Endometrial microvascular endothelial cells (primary cell): ENCODE results near the gene SYS1. TPM values are rescaled to one million over a fixed set of nuclear protein-coding genes. Genes with fewer than 3 reads are reported as not detected.
"Not testable (repeated sequence)": the region's sequence is repeated elsewhere in the genome, so short reads cannot be mapped to it uniquely, and the experiment has no call there.

Source experiments
- in situ Hi-C: cut with HindIII; loops from 2 replicates; pipeline ENCODE4 v1.10.0; 2017; ENCODE audit warnings: low sequenced_read_pairs, low pct_unique_long_range_greater_than_20kb; ENCODE audit errors: inconsistent ontology term
- total RNA-seq: library from RNA; depleted of rRNA; stranded (reverse); fragments of >200 nt; gene quantifications from one replicate; pipeline ENCODE4 v1.2.3, GENCODE V29; 2015; ENCODE audit errors: inconsistent ontology term

Gene SYS1
- total RNA-seq, 1 donor from 2014 or later, result 35.1 TPM

DNA sequence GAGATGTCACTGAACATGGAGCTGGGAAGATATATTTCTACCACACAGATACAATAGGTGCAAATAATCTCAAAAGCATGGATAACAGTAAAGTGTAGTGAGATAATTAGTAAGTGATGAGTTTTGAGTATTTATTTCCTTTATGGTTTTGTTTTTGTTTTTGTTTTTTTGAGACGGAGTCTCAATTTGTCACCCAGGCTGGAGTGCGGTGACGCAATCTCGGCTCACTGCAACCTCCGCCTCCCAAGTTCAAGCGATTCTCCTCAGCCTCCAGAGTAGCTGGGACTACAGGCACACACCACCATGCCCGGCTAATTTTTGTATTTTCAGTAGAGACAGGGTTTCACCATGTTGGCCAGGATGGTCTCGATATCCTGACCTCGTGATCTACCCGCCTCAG is 12.2 kb upstream of the SYS1 start:
- in situ Hi-C loops, result not testable (repeated sequence)

DNA sequence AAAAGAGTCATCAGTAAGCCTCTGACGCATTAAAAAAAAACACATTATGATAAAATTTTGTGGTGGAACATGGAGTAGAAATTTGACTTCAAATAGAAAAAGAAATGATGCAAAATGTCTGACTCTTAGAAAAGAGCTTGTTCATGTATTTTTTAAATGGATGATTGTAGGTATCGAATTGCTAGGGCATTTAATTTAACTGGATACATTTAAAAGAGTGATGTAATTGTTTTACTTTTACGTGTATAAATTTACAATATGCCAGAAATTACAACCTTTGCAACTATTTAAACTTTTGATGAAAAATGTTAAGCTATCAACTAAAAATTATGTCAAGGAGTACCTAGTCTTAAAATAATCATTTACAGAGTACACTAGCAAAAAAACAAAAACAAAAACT is 10.2 kb upstream of the SYS1 start:
- in situ Hi-C loops, result no loop called here

DNA sequence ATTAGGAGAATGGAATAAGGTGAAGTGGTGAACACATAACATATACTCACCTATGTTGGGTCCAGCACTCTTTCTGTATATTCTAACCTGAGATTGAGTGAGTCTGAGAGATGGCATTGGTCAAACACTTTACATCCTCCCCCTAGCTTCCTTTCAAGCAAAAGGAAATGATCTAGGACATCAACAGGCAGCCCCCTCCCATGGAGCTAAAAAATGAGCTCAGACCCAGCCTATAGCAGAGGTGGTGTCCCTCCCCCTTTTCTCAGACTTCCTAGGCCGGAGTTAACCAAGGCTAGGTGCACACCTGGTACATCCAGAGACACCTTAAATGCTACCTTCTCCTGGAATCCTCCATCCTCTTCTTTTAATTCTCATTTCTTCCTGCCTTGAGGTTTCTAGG is 9.2 kb upstream of the SYS1 start:
- in situ Hi-C loops, result no loop called here

DNA sequence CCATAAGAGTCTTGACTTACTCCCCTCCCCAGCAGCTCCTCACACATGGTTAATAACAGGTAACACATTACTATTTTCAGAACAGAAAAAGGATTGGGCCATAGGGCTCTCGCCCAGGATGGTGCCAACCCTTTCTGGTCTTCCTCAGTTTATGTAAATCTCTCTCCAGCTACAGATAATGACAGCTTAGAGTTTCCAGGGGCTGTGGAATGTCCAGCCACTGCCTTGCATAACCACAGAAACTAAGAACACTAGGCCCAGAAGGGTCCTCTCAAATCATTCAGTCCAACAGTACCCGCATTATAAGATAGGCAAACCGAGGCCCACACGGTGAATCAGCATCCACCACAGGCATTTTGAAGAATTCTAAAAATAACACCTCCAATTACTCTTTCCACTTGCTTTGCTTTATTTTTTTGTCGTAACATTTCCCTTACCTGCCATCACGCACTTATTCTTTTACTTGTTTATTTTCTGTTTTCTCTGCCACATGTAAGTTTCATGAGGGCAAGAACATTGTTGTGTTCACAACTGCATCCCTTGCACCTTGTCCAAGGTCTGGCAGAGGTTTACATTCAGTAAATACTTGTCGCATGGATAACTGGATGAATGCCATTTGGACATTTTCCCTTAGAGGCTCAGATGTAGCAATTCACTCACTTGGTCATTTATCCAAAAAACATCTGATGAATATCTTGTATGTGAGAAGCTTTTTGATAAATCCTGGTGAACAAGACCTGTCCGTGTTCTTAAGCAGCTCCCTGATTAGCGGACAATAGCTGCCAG is 8.3 kb upstream of the SYS1 start:
- in situ Hi-C loops, result no loop called here

DNA sequence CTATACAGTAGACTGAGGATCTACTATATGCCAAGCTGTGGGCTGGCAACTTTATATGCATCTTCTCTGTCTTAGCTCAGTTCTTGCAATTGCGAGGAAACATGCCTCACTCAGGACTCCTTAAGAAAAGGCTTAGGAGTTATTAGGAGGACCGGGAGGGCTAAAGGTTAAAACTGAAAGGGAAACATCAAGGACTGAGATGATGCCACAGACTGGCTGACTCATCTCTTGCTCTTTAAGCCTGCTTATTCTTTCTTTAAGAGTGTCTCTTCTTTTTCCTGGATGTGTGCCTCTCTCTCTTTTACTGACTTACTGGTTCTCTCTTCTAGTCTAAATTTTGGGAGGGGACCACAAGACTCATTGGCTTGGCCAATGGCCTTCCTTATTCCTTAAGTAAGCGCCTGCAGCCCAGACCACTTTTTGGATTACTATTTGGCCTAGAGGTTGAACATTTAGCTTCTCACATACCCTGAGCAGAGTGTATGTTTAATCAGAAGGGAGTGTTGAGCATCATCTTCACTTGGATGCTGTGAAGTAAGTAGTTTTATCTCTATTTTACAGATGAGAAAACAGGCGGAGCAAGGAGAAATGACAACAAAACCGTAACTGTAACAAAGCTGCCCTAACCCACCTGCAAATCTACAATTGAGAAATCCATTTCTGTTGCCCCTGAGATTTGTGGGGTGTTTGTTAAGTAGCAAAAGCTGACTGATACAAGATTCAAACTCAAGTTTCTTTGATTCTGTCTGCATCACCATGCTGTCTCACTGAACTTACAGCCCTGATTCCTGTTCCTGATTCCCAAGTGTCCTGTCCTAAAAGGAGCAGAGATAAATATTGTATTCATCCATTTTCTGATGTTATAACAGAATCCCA is 7.5 kb upstream of the SYS1 start:
- in situ Hi-C loops, result no loop called here

DNA sequence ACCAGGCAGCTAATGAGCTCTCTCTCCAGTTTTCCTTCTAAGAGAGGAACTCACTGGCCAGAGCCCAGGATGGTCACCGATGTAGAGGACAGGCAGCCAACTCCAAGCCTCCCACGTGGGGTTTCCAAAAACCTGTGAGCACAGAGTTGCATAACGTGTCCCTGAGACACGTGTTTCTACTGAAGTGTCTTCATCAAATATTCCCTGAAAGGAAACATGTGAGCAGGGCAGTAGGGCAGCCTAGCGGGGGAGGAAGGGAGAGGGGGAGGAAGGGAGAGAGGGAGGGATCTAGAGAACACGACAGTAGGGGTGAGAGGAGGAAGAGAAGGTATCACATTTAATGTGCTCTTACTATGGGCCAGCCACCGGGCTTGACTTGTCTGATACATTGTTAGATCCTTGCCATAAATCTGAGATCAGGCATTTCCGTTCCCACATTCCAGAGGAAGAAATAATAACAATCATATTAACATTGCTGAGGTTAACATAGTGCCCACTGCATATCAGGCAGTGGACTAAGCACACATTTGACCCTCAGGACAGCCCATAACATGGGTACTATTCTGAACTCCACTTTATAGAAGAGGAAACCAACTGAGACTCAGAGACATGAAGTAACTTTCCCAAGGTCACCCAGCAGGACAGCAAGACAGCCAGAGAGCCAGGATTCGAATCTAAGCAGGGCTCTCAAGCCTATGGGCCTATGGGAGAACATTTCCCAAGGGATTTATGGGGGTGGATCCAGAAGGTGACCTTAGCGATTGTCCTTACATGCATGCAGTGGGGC is 4.5 kb upstream of the SYS1 start:
- in situ Hi-C loops, result no loop called here

DNA sequence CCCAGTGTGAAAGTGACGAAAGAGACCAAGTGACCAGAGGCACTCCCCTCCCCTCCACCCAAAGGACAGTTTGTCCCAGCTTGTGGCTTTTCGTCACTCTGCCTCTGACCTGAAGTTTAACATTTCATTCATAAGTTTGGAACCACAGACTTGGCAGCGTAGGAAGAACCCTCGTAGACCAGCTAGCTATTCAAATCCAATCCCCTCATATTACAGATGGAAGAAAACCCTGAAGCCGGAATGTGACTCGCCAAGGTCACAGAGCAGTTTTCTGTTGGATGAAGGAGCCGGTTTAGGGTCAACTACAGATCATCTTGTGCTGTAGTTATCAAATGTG is 3.9 kb upstream of the SYS1 start:
- in situ Hi-C loops, result no loop called here

DNA sequence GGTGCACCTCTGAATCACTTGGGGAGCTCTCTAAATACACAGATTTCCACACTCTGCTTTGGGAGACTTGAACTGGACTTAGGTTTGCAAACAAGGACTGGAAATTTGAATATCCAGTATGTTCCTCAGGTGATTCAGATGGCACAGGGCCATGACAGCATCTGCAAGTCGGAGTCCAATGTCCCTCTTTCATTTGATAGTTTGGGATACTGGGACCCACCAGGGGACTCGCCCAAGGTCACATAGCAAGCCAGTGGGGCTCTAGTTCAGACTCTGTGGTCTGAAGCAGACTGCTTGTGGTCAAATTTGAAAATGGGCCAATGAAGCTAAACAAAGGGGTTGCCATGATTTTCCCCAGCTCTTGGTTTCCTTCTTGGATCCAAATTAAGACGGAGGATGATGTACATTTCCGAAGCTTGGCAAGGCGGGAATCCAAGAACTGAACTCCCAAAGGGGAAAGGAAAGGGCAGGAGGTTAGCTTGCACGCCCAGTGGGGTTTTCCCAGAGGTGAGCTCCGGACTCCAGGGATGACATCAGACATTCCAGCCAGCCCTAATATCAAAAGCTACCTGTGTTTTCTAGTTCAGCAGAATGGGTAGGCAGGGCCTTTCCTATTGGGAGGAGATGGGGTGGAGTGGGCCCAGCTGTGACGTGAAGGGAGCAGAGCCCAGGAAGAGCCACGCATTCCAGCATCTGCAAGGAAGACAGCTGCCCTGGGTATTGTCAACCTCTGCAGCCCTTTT is 3.4 kb upstream of the SYS1 start:
- in situ Hi-C loops, result no loop called here

DNA sequence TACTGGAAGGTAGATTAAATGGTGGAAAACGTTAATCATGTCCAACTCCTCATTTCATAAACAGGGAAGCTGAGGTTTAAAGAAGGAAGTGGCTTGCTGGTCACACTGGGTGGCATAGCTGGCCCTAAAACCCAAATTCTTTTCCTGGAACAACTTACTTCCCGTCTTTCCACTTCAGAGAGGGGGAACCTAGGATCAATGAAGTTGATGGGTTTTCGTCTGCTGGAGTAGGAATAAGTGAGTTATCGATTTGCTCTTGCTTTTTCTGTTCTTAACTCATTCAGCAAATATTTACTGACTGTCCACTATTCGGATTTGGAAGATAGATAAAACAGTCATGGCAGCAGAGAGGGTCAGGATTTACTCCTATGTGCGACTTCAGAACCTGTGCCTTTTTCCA is 1.2 kb upstream of the SYS1 start:
- in situ Hi-C loops, result no loop called here

DNA sequence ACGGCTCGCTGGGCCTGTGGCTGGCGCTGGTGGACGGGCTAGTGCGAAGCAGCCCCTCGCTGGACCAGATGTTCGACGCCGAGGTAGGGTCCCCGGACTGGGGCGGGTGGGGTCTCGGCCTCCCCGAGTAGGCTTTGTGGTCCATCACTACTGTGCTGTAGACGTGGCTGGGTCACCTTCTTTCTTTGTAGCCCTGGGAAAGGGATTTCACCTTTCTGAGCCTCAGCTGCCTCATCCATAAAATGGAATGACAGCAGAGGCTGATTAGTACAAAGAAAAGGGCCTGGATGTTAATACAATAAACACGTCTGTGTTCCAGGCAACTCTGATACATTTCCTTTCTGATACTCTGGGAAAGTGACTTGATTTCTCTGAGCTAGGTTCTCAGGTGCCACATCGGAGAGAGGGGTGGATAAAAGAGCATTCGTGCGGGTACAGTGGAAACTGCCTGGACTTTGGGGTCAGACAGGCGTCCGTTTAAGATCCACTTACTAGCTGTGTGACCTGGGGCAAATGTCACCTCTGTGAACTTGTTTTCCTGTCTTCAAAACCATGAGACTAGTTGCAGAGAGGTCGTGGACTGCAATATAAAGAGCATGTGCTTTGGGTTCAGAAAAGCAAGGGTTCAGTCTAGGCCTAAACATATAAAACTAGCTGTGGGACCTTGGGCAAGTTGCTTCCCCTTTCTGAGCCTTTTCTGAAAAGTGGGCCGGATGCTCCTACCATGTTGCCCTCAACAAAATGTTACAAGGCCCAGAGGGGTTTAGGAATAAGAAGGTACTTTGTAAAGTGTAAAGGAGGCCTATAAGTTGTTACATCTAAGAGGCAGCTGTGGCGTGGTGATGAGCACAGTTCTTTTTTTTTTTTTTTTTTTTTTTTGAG is 896 bp downstream of the SYS1 start:
- in situ Hi-C loops, result no loop called here

DNA sequence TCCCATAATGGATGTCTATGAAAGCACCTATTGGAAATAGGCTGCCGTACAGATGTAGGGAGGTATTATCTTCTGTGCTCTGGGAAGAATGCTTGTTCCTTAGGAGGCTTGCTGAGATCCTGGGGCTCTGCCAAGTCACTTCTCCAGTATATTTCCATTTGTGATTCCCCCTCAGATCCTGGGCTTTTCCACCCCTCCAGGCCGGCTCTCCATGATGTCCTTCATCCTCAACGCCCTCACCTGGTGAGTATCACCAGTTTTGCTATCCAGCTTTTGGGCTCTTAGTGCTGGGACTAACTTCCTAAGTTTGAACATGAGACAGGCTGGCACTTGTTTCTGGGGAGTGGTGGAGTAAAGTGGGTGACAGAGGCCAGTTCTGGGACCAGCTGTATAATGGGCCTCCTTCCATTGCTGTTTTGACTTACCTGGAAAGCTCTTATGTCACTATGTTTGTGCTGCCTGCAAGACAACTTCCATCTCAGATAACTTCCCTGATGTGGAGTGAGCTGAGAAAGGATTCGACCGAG is 2.6 kb downstream of the SYS1 start:
- in situ Hi-C loops, result no loop called here

DNA sequence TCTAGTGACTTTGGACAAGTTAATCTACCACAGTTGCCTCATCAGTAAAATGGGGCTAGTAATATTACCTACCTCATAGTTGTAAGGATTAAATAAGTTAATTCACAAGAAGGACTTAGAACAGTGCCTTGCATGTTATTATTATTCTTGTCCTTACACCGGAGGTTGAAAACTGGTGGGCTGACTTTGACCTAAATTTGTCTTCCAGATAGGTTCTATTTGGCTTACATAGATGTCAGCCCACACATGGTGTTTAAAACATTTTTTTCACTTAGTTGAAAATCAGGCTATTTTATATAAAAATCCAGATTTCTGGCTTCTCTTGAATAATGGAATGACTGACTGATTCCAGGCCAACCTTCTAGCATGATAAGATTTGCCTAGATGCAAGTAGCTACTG is 3.2 kb downstream of the SYS1 start:
- in situ Hi-C loops, result no loop called here

DNA sequence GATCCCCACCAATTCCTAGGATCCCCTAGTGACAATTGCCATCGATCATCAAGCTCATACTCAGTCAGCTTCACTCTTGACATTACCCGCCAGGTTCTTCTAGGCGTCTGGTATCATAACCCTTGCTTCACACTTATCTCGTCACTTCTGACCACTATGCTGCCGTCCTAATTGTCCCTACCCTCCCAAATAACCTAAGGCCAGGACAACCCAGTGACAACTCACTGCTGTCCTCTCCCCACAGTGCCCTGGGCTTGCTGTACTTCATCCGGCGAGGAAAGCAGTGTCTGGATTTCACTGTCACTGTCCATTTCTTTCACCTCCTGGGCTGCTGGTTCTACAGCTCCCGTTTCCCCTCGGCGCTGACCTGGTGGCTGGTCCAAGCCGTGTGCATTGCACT is 3.7 kb downstream of the SYS1 start:
- in situ Hi-C loops, result no loop called here

DNA sequence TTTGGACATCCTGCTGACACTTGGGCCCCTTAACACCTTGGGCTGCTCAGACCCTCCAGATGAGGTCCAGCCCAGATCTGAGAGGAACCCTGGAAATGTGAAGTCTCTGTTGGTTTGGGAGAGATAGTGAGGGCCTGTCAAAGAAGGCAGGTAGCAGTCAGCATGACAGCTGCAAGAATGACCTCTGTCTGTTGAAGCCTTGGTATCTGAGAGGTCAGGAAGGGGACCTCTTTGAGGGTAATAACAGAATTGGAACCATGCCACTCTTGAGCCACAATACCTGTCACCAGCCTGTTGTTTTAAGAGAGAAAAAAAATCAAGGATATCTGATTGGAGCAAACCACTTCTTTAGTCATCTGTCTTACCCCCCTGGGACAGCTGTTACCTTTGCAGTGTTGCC is 4.2 kb downstream of the SYS1 start:
- in situ Hi-C loops, result no loop called here

DNA sequence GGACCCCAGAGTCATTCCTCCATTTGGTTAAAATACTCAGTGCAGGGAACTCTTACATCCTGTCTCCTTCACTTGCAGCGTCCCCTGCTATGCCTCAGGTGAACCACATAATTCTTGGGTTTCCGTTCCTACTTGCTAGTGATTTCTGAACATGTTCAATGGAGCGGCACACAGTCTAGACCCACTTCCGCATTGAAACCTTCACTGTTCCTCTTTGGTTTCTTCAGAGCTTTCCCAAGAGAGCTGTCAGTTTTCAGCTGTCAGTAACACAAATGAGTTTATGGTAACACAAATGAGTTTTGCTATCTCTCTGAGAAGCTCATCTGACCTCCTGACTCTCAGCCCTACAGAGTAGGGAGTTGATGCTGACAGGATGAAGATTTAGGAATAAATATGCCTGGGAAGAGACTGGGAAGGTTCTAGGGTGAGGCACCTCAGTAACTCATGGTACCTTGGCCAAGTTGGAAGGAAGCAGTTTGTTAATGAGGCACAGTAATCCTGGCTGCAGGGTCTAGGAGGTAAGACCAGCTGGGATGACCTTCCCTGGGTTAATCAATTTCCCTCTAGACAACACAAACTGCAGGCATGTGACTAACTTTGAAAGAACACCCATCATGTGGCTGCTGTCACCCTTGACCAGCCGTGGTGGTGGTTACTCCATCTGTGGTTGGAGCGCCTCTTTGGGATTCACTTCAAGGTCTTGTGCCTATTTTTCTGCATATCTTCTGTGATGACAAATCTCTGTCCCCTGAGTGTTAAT is 5.4 kb downstream of the SYS1 start:
- in situ Hi-C loops, result no loop called here

DNA sequence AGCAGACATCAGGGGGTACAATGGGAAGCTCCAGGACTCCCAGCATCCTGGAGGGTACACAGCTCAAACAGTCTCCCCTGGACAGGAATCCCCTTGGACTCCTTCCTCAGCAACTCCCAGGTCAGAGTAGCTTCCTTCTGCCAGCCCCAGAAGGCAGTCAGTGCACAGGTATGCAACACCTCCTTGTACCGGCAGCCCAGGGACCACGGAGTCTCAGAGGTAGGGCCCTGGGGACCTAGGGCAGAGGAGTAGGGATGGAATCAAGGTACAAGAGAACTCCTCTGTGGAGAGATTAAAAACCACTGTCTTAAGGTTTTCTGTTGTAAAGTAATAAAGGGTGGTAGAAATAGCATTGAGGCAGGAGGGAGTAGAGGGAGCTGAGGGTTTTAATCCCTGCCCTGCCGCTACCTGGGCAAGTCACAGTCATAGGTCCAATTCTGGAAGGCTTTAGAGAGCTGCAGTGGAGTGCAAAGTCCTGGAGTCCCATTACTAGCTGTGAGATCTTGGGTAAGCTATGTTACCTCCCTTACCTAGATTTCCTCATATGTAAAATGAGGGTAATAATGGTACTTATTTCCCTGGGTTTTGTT is 7.7 kb downstream of the SYS1 start:
- in situ Hi-C loops, result no loop called here

DNA sequence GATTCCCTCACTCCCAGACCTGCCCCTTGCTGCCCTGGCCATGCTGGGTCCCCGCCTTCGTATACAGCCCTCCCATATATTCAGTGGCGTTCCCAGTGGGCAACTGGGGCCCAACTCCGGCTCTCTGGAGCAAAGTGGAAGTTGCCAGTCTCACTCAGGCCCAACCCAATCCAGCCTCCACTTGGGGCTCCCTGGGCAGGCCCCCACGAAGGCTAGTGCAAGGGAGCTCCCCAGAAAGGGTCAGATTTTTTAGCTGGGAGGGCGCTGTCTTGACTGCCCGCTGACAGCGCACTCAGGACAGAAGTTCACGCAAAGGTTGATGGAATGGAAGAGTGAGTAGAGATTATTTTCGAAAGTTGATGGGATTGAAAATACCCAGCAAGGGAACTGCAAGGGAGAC is 9.3 kb downstream of the SYS1 start:
- in situ Hi-C loops, result no loop called here
